NCI-H2081 treated with DMSO at 0.1 percent for 48 hours (cell line): ENCODE data around the gene BABAM2.

Experiments used
- DNase-seq: peaks from one replicate; lab custom pipeline; 2025; lab: John Stamatoyannopoulos, UW

BABAM2 gene

DNA sequence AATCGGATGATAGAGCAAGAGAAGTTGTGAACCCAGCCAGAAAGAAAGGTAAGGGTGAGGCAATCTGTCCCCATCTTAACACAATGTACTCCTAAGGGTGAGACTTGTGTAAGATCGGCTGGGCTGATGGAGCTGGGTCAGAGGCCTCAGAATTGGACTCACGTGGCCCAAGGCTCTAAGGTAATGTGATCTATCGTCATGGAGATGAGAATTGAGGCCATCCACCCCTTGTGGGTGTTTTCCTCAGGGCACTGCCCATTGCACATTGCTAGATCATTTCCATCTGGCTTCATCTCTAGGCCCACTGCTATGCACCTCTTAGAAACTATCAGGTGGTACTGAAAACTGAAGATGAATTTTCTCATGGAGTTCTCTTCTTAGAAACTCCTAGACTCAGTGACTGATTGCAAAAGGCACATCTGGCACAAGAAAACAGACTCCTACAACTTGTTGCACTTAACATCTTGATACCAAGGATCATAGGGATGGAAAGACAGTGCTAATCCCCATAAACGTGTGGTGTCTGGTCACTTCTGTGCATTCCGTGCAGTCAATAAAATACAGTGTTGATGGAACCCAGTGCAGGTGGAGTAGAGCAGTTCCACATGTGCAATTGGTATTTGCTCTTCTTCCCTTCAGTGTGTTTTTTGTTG lies 273.2 kb downstream of the BABAM2 start:
- DNase-seq, result no peak

DNA sequence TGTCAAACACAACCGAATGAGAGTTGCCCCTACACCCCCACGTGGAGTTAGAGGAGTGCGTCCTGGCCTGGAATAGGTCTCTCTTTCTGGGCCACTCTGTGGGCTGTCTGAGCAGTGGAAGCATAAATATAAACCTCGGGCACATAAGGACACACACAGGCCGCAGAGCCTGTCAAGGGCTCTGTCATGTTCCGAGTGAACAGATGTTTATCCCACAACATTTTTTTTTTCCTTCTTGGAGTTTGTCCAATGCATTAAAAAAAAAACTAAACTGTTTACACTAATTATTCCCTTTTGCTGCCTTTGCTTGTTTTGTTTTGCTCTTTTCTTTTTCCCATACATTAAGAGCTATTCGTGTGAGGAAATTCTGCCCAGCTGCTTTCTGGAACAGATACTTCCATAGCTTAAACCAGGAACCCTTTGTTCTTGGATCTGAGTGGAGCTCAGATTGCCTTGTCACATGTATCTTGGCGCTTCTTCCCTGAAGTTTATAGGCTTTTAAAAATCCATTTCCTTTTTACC lies 273.8 kb downstream of the BABAM2 start:
- DNase-seq, result no peak

DNA sequence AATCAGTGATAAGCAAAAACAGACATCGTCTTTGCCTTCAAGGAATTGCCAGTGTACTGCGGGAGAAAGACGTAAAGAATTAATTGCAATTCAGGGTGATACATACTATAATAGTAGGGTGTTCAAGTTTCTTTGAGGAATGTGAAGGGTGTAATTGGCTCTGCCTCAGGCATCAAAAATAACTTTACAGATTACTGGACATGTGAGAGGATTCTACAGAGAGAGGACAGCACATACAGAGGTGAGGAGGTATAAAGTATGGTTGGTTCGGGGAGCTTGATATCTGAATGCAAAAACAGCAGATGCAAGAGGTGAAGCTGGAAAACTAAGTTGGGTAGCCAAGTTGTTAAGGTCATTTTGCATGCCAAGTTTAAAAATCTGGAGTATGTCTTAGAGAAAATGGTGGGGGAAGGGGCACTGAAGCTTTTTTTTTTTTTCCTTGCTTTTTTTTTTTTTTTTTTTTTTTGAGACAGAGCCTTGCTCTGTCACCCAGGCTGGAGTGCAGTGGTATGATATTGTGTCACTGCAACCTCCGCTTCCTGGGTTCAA lies 274.6 kb downstream of the BABAM2 start:
- no peak for DNase-seq

DNA sequence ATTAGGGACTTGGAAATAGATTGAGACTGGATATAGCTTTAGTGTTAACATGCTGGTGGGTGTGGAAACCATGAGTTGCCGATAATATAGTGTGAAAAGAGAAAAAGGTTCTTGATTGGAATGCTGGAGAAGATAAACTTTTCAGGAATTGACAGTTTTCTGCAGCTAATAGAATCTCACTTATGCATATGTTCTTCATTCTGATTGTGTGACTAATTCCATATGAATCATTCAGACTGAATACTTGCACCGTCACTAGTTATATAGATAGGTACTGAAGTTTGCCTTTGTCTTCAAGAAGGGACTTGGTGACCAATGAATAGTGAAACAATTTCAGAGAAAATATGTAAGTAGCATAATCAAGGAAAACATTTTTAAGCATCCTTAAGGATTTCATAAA lies 276.4 kb downstream of the BABAM2 start:
- no peak for DNase-seq

DNA sequence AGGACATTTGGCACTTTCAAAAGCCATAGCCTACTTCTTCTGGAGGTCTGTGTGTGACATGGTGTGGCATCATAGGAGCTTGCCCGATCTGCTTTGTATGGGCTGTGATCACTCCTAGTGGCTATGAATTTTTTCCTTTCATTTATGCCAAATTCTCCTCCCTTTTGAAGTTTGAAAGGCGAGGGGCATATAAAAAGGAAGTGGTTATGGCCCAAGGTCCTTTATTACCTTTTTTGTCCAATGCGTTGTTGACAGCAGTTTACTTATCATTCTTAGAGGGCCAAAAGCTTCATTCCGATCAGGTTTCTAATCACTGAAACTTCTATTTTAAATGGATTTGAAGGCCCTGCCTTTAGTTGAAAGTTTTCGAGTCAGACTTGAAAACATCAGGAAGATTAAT lies 277.8 kb downstream of the BABAM2 start:
- DNase-seq, result no peak

DNA sequence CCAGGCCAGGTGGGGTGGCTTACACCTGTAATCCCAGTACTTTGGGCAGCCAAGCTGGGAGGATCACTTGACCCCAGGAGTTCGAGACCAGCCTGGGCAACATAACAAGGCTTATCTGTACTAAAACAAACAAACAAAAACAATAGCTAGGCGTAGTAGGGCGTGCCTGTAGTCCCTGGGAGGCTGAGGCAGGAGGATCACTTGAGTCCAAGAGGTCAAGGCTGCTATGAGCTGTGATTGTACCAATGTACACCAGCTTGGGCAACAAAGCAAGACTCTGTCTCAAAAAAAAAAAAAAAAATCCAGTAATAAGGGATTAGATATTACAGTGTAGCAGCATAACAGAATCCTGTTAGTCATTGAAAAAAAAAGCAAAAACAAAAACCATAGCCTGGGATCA lies 279.0 kb downstream of the BABAM2 start:
- DNase-seq, result no peak

DNA sequence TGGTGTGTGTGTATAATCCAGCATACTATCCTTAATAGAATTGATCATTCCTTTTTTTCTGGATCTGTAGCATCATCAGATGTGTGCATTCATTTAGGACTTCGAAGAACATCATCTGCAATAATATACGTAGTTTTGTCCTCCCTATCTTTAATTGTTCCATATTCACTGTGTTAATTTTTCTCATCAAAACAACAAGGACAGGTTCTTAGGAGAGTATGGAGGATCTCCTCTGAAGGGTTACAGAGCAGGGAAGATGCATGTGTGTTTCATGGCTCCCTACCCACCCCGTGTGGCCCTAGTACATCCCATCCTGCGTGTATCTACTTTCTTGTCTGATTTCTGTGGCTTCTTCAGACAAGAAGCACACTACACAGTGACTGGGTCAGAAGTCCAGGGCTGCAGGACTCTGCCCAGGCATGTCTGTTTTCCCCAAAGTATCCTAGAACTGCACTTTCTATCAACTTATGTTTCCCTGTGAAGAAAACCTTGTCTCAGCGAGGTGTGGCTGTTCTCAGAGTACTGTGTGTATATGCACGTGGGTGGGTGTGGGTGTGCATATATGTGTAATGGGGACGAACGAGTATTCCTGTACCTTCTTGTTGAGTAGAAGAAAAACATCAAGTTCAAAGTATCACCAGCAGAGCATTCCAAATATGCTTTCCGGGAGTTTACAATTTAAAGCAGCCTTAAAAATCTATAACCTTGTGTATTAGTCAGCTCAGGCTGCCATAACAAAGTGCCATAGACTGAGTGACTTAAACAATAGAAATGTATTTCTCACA lies 281.8 kb downstream of the BABAM2 start:
- DNase-seq, result no peak

DNA sequence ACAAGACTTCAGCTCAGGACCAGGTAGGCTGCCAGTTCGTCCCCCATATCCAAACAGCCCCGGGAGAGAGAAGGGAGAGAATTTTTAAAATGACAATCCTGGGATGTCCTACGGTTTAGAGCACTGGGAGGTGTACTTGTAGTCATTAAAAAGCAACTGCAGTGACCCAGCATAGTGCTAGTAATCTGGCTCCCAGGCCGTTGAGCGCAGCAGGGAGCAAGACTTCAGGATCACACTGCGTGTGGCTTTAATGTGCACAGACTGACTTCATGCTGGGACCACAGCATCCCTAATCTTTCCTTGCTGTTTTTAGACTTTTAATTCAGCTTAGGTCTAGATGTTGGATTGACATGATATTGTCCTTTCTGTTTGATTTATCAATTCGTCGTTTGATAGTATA lies 282.8 kb downstream of the BABAM2 start:
- DNase-seq, result no peak

DNA sequence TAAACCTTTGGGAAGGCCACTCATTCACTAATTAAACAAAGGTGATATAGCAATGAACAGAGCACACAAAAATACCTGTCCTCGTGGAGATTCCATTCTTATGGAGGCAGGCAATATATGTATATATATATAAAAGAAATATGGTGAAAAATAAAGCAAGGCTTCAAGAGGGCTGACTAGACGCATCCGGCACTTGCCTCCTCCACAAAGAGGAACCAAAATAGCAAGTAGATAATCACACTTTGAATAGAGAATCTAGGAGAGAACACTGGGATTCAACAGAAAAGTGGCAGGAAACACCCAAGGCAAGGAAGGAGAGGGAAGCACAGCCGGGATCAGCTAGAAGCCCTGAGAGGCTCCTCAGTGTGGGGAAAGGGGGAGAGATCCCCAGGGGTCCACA lies 283.7 kb downstream of the BABAM2 start:
- DNase-seq, result no peak

DNA sequence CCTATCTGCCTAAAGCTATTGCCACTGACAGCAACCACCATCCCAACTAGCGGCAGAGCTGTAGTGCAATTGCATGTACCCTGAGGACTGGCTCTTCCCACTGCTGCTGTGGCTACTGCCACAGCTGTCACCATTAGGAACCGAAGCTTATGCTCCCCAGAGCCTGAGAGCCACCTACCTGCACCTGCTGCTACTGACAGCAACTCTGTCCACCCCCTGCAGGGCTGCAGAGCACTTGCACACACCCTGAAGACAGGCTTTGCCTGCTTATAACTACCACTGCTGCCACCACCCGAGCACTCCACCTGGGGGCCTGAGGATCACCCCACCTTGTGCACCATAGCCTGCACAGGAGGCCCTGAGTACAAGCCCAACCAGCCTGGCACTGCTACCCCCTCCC lies 284.5 kb downstream of the BABAM2 start:
- DNase-seq, result no peak

DNA sequence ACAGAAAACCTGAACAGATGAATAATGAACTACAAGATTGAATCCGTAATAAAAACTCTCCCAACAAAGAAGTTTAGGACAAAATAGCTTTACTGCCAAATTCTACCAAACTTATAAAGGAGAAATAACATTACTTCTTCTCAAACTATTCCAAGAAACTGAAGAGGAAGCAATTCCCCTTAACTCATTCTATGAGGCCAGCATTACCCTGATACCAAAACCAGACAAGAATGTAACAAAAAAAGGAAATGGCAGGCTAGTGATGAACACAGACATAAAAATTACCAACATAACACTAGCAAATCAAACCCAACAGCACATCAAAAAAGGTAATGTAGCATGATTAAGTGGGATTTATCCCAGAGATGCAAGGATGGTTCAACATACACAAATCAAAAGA lies 288.4 kb downstream of the BABAM2 start:
- no peak for DNase-seq

DNA sequence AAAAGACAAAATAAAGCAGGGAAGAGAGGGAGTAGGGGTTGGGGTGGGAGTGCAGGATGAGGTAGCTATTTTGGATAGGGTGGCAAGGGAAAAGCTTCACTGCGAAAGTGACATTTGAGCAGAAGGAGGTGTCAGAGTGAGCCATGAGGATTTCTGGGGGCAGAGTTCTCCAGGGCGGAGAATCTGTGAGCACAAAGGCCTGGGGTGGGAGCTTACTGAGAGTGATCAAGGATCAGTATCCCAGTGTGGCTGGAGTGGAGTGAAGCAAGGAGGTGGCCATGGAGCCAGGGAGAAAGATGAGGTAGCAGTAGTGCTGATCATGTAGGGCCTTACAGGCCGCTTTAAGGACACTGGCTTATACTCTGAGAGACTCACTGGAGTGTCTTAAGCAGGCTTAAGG lies 291.3 kb downstream of the BABAM2 start:
- DNase-seq, result no peak

DNA sequence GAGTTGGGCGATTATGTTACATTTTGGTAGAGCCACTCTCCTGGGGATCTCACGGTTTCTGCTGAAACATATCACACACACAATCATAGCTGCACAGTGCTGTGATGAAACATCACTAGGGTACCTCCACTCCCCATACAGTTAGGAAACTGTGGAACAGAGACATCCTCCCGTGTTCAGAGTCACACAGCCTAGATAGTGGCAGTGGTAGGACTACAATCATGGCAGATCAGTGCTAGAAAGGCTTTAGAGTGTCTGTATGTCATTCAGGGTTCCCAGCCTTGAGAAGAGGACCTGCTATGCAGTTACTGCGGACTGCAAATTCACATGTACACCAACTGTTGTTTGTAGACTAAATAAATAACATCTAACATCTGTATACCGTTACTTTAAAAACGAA lies 291.8 kb downstream of the BABAM2 start:
- no peak for DNase-seq

DNA sequence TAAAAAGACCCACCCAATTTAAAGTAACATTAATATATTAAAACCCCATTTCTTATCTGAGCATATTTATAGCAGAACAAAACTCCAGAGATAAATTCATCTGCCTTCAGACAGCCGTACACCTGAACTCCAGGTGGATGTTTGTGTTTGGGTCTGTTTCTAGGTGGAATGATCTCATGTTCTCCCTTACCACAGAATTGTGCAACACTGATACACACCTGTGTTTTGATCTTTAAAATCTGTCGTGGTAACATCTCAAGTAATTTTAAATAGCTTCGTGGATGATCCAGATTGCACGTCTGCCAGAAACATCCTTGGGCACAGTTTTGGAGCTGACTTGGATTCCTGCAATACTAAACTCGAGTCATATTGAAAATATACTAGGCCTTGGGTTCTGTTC lies 294.6 kb downstream of the BABAM2 start:
- no peak for DNase-seq

DNA sequence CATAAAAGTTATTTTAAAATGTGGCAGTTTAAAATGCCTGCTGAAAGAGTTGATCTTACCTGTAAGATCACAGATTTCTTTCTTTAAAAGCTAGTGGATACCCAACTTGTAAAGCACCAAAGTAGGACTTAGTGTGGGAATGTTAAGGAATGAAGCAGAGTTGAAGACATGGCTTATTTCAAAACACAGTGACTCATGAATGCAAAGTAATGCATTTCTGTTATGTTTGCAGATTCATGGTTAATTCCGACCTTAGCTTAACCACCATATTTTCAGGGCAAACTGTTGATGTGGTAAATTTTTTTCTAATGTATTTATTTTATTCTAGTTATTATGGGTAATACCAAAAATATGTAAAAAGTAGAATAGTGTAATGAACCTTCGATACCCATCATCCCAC lies 295.4 kb downstream of the BABAM2 start:
- DNase-seq, result no peak

DNA sequence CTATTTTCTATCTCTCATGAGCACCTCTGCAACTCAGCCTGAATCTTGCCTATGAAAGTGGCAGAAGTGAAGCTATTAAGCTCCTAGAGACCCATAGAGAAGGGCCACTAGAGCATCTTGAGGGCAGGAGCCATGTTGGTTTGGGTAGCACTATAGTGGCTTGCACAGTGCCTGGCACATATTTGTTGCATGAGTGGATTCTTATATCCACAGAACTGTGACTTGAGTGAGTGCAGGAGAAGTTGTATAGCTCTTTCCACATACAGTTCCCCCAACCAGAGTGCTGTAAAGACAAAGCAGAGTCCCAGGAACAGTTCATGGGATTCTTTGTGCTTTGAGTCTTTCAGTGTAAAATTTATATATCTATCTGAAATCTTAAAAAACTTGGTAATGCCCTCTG lies 296.7 kb downstream of the BABAM2 start:
- no peak for DNase-seq

DNA sequence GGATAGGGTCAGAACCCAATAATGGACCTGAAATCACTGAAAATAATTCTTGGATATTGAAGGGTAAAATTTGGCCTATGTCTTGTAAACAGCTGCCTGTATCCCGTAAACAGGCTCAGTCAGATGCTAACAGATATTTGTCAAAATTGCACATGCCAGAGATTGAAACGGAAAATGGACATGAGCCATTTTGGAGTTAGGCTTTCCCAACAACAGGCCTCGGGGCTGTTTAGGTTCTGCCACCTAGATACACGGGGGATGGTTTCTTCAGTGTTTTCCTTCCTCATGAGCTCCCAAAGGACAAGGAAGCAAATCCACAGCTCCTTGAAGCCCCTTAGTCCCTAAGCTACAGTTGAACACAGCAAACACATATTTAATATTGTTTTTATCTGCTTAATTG lies 297.9 kb downstream of the BABAM2 start:
- DNase-seq, result no peak

DNA sequence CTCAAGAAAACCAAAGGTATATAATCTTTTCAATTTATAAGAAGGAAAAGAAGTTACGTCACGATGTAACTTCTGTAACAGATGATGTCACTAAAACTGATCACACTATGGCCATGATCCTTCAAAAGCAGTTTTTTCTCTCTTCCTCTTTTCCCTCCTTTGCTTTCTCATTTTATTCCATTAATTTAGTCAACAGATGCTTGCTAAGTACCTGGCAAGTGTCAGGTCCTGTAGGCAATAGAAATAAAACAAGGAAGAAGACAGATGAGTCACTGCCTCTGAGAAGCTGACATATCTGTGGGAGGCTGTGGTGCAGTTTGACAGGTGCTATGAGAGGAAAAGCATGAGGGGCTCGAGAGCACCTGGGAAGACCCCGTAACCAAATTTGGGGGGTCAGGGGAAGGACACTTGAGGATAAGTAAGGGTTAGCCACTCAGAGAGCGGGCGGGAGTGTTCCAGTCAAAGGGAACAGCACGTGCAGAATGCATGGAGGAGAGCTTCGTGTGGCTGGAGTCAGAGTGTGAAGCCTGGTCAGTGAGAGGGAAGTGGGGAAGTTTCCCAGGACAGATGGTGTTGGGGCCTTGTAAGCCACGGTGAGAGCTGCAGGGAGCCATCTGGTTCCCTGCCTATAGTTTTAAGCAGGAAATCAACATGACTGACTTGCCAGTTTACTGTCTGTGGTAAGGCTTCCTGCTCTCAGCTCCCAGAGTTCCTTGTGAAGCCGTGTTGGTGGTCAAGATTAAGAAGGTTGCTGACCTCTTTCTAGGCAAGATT lies 303.3 kb downstream of the BABAM2 start:
- DNase-seq, result no peak

DNA sequence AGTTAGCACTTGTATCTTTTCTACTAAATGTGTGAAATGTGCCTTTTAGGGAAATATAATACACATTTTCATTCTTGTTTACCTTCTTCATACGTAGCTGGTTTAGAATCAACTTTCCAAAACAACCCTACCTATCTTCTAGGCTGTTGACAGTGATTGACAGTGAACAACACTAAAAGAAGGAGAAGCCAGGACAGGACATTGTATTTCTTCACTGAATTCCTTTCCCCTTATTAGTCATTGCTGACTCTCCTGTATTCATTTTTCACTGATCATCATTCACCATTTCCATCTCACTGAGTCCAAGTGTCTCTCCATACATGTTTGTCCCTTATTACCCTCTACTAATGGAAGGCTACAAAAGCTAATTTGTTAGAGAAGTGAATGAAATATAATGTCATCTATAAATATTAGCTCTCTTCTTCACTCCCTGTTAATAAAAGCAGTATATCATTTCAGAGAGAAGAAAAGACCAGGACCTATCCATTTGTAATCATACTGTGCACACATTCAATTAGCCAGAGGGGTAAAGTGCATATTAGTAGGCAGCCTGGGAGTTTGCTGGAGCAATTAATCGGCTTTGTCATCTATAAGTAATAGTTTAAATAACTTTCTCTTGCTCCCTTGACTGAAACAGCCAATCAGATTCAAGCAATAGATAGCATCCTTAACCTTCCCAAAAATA lies 309.6 kb downstream of the BABAM2 start:
- no peak for DNase-seq

DNA sequence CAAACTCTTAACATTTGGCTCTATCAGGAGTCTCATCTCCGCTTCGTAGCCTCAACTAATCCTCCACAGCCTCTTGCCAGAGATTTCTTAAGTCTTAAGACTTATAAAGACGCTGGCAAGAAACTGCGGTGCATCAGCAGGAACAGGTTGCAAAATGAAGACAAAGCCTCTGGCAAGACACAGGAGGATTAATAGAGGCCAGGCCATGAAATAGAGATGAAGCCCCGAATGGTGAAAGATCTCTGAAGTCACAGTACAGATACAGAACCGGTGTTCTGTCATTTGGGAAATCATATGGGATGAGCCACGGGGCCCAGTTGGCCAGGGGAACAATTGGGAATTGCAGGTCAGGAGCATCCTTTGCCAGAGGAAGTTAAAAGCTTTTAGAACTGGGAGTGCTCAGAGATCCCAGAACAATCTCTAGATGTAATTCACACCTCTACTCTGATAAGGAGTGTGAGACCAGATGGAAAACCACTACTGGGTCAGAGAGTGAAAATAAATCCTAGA lies 311.2 kb downstream of the BABAM2 start:
- no peak for DNase-seq

DNA sequence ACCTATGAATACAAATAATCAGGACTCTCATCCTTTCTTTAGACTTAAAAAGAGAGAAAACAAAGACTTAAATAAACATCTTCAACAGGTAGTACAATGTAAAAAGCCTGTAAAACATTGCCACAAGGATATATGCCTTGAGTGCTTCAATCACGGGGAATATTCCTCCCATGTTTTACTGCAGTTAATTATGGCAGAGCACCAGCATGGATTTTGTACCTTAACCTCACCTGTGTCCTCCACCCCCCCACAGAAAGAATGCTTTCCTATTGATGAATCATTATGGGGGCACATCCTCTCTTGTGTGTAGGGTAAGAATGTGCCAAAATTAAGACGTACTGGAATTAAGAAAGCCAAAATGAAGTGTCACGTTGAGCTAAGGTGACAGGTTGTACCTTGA lies 312.2 kb downstream of the BABAM2 start:
- no peak for DNase-seq

DNA sequence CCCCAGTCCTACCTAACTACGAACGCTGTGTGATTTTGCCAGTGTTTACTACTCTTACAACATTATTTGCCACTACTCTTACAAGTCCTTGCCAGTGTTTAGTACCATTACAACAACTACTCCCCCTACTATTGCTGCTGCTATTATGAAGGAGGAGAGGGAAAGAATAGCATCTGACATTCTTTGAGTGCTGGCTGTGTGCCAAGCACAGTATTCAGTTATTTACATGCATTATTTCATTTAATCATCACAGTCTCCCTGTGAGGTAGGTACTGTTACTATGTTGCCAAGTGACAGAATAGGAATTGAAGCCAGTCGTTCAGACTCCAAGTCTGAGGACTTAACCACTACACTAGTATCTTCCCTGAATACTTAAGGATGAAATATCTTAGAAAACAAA lies 316.2 kb downstream of the BABAM2 start:
- no peak for DNase-seq
